ENCODE measurements around the gene DKC1. TPM values are rescaled to one million over a fixed set of nuclear protein-coding genes. Genes with fewer than 3 reads are reported as not detected.
A peak's percentile ranks its signal among the peaks of the same experiment; 100 is the strongest.

The DKC1 gene
- total and polyA plus RNA-seq, 2 of the 4 experiments (the other 2 are of a cell fraction), result 49.9 to 63.8 TPM

GRCh38 chrX:154730253-154730891, 32.3 kb upstream of the DKC1 start:
- peak overlapping the region; percentile 14; the same call in 1 of the 2 replicates for H2BK120ac ChIP-seq (ENCODE audit: low read depth, low read length)
- 0 out of 4 replicates have a peak overlapping the region, but pooled peaks of 1 of the 2 experiments have one; percentile 9 for H4K8ac ChIP-seq (ENCODE audit: low read depth in 2 of 2, low read length in 2 of 2)
- H2AK9ac ChIP-seq (replicated peaks; ENCODE audit: low read depth, low read length, poor library complexity), result no peak overlapping the region
- peak overlapping the region; percentile 78 for H2BK20ac ChIP-seq (ENCODE audit: low read depth, low read length)
- no TSS peak for BruUV-seq (replicated peaks)
- H3K4ac ChIP-seq (ENCODE audit: low read depth, low read length), result peak overlapping the region; percentile 48; the same call in 1 of the 2 replicates
- H3K9ac ChIP-seq (ENCODE audit: low read depth, low read length), result no peak overlapping the region
- H3K18ac ChIP-seq (ENCODE audit: low read depth, low read length), result peak overlapping the region; percentile 17
- in situ Hi-C loops (cut with MboI; ENCODE audit: low sequenced_read_pairs) (loop anchor here (25.0 kb wide), 1 partner anchor 143 kb away; the partner anchor contains the start of gene CTAG1A), dilution Hi-C loops (cut with HindIII; ENCODE audit: low sequenced_read_pairs, unreplicated experiment) (no loop called here), intact Hi-C loops (cut with micrococcal nuclease) (no loop called here)
- H2AK5ac ChIP-seq (ENCODE audit: low read depth, low read length), result peak overlapping the region; percentile 67
- no peak overlapping the region for H3K23ac ChIP-seq (ENCODE audit: low read depth, low read length)
- H3K36me3 ChIP-seq (ENCODE audit: control insufficient read depth, insufficient read depth, low read length), result no peaks in the 10 kb centered on the region
- POLR2A ChIA-PET (ENCODE audit: unreplicated experiment), result no interaction called here
- H3K27ac ChIP-seq (ENCODE audit: insufficient read depth, low read length), result peak overlapping the region; percentile 28; the same call in 1 of the 2 replicates
- H3K4me1 ChIP-seq (ENCODE audit: control insufficient read depth, insufficient read depth, low read length), result peaks cover 33% of the 10 kb centered on the region
- H3K9me1 ChIP-seq (ENCODE audit: insufficient read depth, low read length), result peaks cover 15% of the 10 kb centered on the region; the same call in 1 of the 2 replicates
- H2BK5ac ChIP-seq (ENCODE audit: low read depth, low read length, poor library complexity, severe bottlenecking), result peak overlapping the region; percentile 49
- H3K4me2 ChIP-seq (ENCODE audit: low read depth, low read length), result peak overlapping the region; percentile 39; the same call in 1 of the 2 replicates
- H3K9me3 ChIP-seq (ENCODE audit: control insufficient read depth, insufficient read depth, low read length), result no peaks in the 10 kb centered on the region
- H4K20me1 ChIP-seq (ENCODE audit: insufficient read depth, low read length), result no peaks in the 10 kb centered on the region
- no peak overlapping the region for H3K14ac ChIP-seq (replicated peaks; ENCODE audit: low read depth, low read length)
- H2AFZ ChIP-seq (replicated peaks; ENCODE audit: low read length, poor library complexity), result no peak overlapping the region
- H3K27me3 ChIP-seq (ENCODE audit: control insufficient read depth, insufficient read depth, low read length), result no peaks in the 10 kb centered on the region
- H2BK15ac ChIP-seq (ENCODE audit: low read depth, low read length), result peak overlapping the region; percentile 29; the same call in 1 of the 3 replicates
- no peak overlapping the region for H3K4me3 ChIP-seq (ENCODE audit: insufficient read depth, low read depth, low read length)
- H4K5ac ChIP-seq (ENCODE audit: low read depth, low read length), result no peak overlapping the region
- ATAC-seq (ENCODE audit: low read depth) (0 out of 2 replicates have a peak, but pooled peaks have one; percentile 4), DNase-seq (peak; percentile 77)
- CTCF ChIA-PET, result interaction anchor here (1.2 kb wide), 1 partner anchor 18 kb away, joined by 4 read pairs; no protein-coding TSS in a partner anchor
- H4K91ac ChIP-seq (ENCODE audit: insufficient read depth, low read depth, low read length), result no peak overlapping the region
- H3K56ac ChIP-seq (ENCODE audit: extremely low read depth, insufficient read depth, low read length), result no peak overlapping the region
- H3K79me1 ChIP-seq (ENCODE audit: low read depth in 1 of 2, low read length in 2 of 2), result no peaks in the 10 kb centered on the region; a peak in 1 of 4 replicates
- no CpG with 5 or more reads among the region's 6 CpGs for WGBS, 2 experiments (ENCODE audit: extremely low coverage in 2 of 2, insufficient read length in 1 of 2)
- no peak for TF ChIP-seq MXI1 (IDR thresholded peaks at IDR 0.05; ENCODE audit: borderline replicate concordance, low read depth, low read length)
- no peak for TF ChIP-seq NFE2L2 (IDR thresholded peaks at IDR 0.05; ENCODE audit: low read depth, low read length)
- no peak for TF ChIP-seq ELK1 (IDR thresholded peaks at IDR 0.05; ENCODE audit: borderline replicate concordance, low read depth, low read length)
- TF ChIP-seq RCOR1 (IDR thresholded peaks at IDR 0.05; ENCODE audit: insufficient replicate concordance, low read length), result no peak
- no peak for TF ChIP-seq MAFK (IDR thresholded peaks at IDR 0.05; ENCODE audit: low read depth, low read length)
- no peak for TF ChIP-seq CEBPB (IDR thresholded peaks at IDR 0.05; ENCODE audit: low read depth, low read length)
- no peak for TF ChIP-seq MAZ (IDR thresholded peaks at IDR 0.05; ENCODE audit: borderline replicate concordance, low read depth, low read length)
- TF ChIP-seq SMC3 (IDR thresholded peaks at IDR 0.05; ENCODE audit: low read depth, low read length), result no peak
- no peak for TF ChIP-seq CTCF (conservative IDR thresholded peaks at IDR 0.05; ENCODE audit: low read depth, low read length)
- no peak for TF ChIP-seq USF2 (IDR thresholded peaks at IDR 0.05; ENCODE audit: low read depth, low read length)
- TF ChIP-seq RFX5 (IDR thresholded peaks at IDR 0.05; ENCODE audit: low read depth, low read length), result no peak
- TF ChIP-seq POLR2A (IDR thresholded peaks at IDR 0.05; ENCODE audit: low read depth, low read length), result no peak
- no peak for TF ChIP-seq CHD1 (IDR thresholded peaks at IDR 0.05; ENCODE audit: low read depth, low read length)
- no peak for TF ChIP-seq FOS (IDR thresholded peaks at IDR 0.05; ENCODE audit: low read depth, low read length)
- no peak for TF ChIP-seq RAD21 (IDR thresholded peaks at IDR 0.05; ENCODE audit: low read length)
